GM12873 (cell line): ENCODE measurements around the gene LAMB3.

Experiments used
- CTCF ChIP-seq: IDR thresholded peaks from 2 replicates; pipeline ENCODE4 v1.5.1; 2012; ENCODE audit warnings: low read depth, mild to moderate bottlenecking, moderate library complexity, low read length, control low read depth; ENCODE audit not compliant: insufficient read depth; ENCODE audit errors: missing control alignments

The LAMB3 gene

GRCh38 chr1:209618756-209619420 lies 33.3 kb downstream of the LAMB3 start:
- no peak for TF ChIP-seq CTCF

GRCh38 chr1:209618291-209618690 lies 33.9 kb downstream of the LAMB3 start:
- no peak for TF ChIP-seq CTCF

GRCh38 chr1:209617755-209618154 lies 34.5 kb downstream of the LAMB3 start:
- TF ChIP-seq CTCF: no peak

GRCh38 chr1:209617047-209617673 lies 35.1 kb downstream of the LAMB3 start:
- no peak for TF ChIP-seq CTCF

- TF ChIP-seq CTCF: no peak
Observed at GRCh38 chr1:209616366-209617046, 35.7 kb downstream of the LAMB3 start.

- no peak for TF ChIP-seq CTCF
Observed at GRCh38 chr1:209614906-209615305, 37.3 kb downstream of the LAMB3 start.

GRCh38 chr1:209614151-209614420 lies 38.1 kb downstream of the LAMB3 start:
- TF ChIP-seq CTCF: no peak
